ENCODE measurements around the gene HMCN1.
"Not testable (repeated sequence)": the region's sequence is repeated elsewhere in the genome, so short reads cannot be mapped to it uniquely, and the experiment has no call there.

HMCN1 gene

GRCh38 chr1:186208405-186209129, 474.4 kb downstream of the HMCN1 start:
- Histone ChIP-seq H3K4me3 (ENCODE audit: low read depth in 1 of 2, low read length in 2 of 2) (no peak overlapping the region), H3K4me1 (ENCODE audit: control insufficient read depth in 1 of 2, insufficient read depth in 2 of 2, low read length in 2 of 2) (peaks cover 0 to 7% of the 10 kb centered on the region in 2 donors), H3K27ac (ENCODE audit: low read length) (no peak overlapping the region), H3K36me3 (ENCODE audit: control insufficient read depth in 1 of 2, insufficient read depth in 2 of 2, low read length in 2 of 2) (no peaks in the 10 kb centered on the region), H3K27me3 (ENCODE audit: low read depth, low read length) (no peaks in the 10 kb centered on the region), H3K9me3 (ENCODE audit: control insufficient read depth in 1 of 2, low read length in 2 of 2) (no peaks in the 10 kb centered on the region)

GRCh38 chr1:186210258-186210657, 476.1 kb downstream of the HMCN1 start:
- Histone ChIP-seq H3K27ac (ENCODE audit: low read length) (no peak overlapping the region), H3K9me3 (ENCODE audit: control insufficient read depth in 1 of 2, low read length in 2 of 2) (no peaks in the 10 kb centered on the region), H3K27me3 (ENCODE audit: low read depth, low read length) (no peaks in the 10 kb centered on the region), H3K4me3 (ENCODE audit: low read depth in 1 of 2, low read length in 2 of 2) (no peak overlapping the region), H3K36me3 (ENCODE audit: control insufficient read depth in 1 of 2, insufficient read depth in 2 of 2, low read length in 2 of 2) (no peaks in the 10 kb centered on the region), H3K4me1 (ENCODE audit: control insufficient read depth in 1 of 2, insufficient read depth in 2 of 2, low read length in 2 of 2) (peaks cover 0 to 7% of the 10 kb centered on the region in 2 donors)

- not testable (repeated sequence) for H3K4me3 ChIP-seq (ENCODE audit: low read depth in 1 of 2, low read length in 2 of 2); H3K27me3 ChIP-seq (ENCODE audit: low read depth, low read length); H3K27ac ChIP-seq (ENCODE audit: low read length); H3K36me3 ChIP-seq (ENCODE audit: control insufficient read depth in 1 of 2, insufficient read depth in 2 of 2, low read length in 2 of 2); H3K4me1 ChIP-seq (ENCODE audit: control insufficient read depth in 1 of 2, insufficient read depth in 2 of 2, low read length in 2 of 2); H3K9me3 ChIP-seq (ENCODE audit: control insufficient read depth in 1 of 2, low read length in 2 of 2)
Observed at GRCh38 chr1:186211583-186211982, 477.4 kb downstream of the HMCN1 start.

DNA sequence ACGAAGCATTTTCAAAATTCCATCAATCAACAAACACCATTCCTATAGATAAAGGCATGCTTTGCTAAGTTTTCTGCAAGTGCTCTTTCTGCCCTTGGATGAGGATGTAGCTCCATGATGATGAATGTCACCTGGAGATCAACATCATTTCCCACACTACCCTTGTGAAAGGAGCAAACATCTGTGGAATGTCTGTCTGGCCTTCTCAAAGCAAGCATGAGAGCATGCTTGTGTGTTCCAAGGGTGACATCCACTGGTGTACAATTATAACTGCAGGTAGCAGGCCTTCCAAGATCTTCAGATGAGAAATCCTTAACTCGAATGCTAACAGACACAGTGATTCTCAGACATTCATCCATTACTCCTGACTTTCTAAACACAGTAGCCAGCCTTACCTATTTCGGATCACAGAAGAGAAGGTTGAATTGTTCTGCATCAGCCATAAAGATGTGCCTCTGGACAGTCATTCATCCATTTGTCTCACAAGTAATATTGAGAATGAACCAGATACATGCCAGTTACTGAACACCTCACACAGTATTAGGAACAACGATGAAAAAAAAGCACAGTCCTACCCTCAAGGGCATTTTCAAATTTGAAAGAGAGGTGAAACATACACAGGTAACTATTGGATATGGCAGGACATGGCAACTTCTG, 478.5 kb downstream of the HMCN1 start:
- H3K9me3 ChIP-seq (ENCODE audit: control insufficient read depth in 1 of 2, low read length in 2 of 2), result no peaks in the 10 kb centered on the region
- no peaks in the 10 kb centered on the region for H3K27me3 ChIP-seq (ENCODE audit: low read depth, low read length)
- peaks cover 0 to 5% of the 10 kb centered on the region in 2 donors for H3K4me1 ChIP-seq (ENCODE audit: control insufficient read depth in 1 of 2, insufficient read depth in 2 of 2, low read length in 2 of 2)
- no peak overlapping the region for H3K27ac ChIP-seq (ENCODE audit: low read length)
- no peaks in the 10 kb centered on the region for H3K36me3 ChIP-seq (ENCODE audit: control insufficient read depth in 1 of 2, insufficient read depth in 2 of 2, low read length in 2 of 2)
- no peak overlapping the region for H3K4me3 ChIP-seq (ENCODE audit: low read depth in 1 of 2, low read length in 2 of 2)

DNA sequence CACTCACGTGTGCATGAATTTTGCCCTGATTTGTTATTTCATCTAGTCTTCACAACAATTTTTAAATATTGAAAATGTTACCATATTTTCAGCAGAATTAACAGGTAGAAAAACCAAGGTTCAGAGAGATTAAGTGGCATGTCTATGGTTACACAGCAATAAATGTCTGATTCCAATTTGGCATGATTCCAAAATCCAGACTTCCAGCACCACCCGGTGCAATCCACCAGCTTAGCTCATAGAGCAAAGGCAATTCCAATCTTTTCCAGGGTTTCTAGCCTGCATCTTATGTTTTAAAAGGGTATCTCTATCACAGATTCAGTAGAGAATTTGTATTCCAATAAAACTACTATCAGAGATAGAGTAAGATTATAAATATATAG, 479.0 kb downstream of the HMCN1 start:
- H3K36me3 ChIP-seq (ENCODE audit: control insufficient read depth in 1 of 2, insufficient read depth in 2 of 2, low read length in 2 of 2), result no peaks in the 10 kb centered on the region
- H3K27me3 ChIP-seq (ENCODE audit: low read depth, low read length), result no peaks in the 10 kb centered on the region
- peaks cover 0 to under 1% of the 10 kb centered on the region in 2 donors for H3K4me1 ChIP-seq (ENCODE audit: control insufficient read depth in 1 of 2, insufficient read depth in 2 of 2, low read length in 2 of 2)
- no peaks in the 10 kb centered on the region for H3K9me3 ChIP-seq (ENCODE audit: control insufficient read depth in 1 of 2, low read length in 2 of 2)
- H3K27ac ChIP-seq (ENCODE audit: low read length), result no peak overlapping the region
- no peak overlapping the region for H3K4me3 ChIP-seq (ENCODE audit: low read depth in 1 of 2, low read length in 2 of 2)

- no peaks in the 10 kb centered on the region for H3K4me1 ChIP-seq (ENCODE audit: control insufficient read depth in 1 of 2, insufficient read depth in 2 of 2, low read length in 2 of 2)
- H3K36me3 ChIP-seq (ENCODE audit: control insufficient read depth in 1 of 2, insufficient read depth in 2 of 2, low read length in 2 of 2), result no peaks in the 10 kb centered on the region
- H3K27me3 ChIP-seq (ENCODE audit: low read depth, low read length), result no peaks in the 10 kb centered on the region
- no peak overlapping the region for H3K4me3 ChIP-seq (ENCODE audit: low read depth in 1 of 2, low read length in 2 of 2)
- no peak overlapping the region for H3K27ac ChIP-seq (ENCODE audit: low read length)
- H3K9me3 ChIP-seq (ENCODE audit: control insufficient read depth in 1 of 2, low read length in 2 of 2), result no peaks in the 10 kb centered on the region
Observed at GRCh38 chr1:186214791-186215190, 480.6 kb downstream of the HMCN1 start.

DNA sequence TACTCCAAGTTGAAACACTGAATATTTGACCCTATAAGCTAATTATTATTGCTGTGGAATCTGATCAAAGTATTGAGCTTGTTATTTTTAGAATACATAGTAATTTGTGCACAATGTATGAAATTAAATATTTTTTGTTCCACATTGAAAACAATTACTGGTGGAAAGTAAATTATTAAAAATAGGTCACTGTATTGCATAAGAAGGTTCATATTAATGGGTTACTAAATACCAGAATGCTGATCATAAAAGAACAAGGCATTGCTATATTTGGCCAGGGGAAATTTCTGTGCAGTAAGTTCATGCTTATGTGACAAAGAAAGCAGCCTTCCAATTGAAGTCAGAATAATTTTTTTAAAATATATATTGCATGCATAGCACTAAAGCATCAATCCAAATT, 481.4 kb downstream of the HMCN1 start:
- Histone ChIP-seq H3K27me3 (ENCODE audit: low read depth, low read length) (no peaks in the 10 kb centered on the region), H3K4me3 (ENCODE audit: low read depth in 1 of 2, low read length in 2 of 2) (no peak overlapping the region), H3K36me3 (ENCODE audit: control insufficient read depth in 1 of 2, insufficient read depth in 2 of 2, low read length in 2 of 2) (no peaks in the 10 kb centered on the region), H3K27ac (ENCODE audit: low read length) (no peak overlapping the region), H3K4me1 (ENCODE audit: control insufficient read depth in 1 of 2, insufficient read depth in 2 of 2, low read length in 2 of 2) (no peaks in the 10 kb centered on the region), H3K9me3 (ENCODE audit: control insufficient read depth in 1 of 2, low read length in 2 of 2) (no peaks in the 10 kb centered on the region)

GRCh38 chr1:186218654-186219352, 484.6 kb downstream of the HMCN1 start:
- Histone ChIP-seq H3K4me3 (ENCODE audit: low read depth in 1 of 2, low read length in 2 of 2) (no peak overlapping the region), H3K9me3 (ENCODE audit: control insufficient read depth in 1 of 2, low read length in 2 of 2) (no peaks in the 10 kb centered on the region), H3K27me3 (ENCODE audit: low read depth, low read length) (no peaks in the 10 kb centered on the region), H3K27ac (ENCODE audit: low read length) (no peak overlapping the region), H3K4me1 (ENCODE audit: control insufficient read depth in 1 of 2, insufficient read depth in 2 of 2, low read length in 2 of 2) (no peaks in the 10 kb centered on the region), H3K36me3 (ENCODE audit: control insufficient read depth in 1 of 2, insufficient read depth in 2 of 2, low read length in 2 of 2) (no peaks in the 10 kb centered on the region)

GRCh38 chr1:186220067-186220466, 485.9 kb downstream of the HMCN1 start:
- Histone ChIP-seq H3K4me3 (ENCODE audit: low read depth in 1 of 2, low read length in 2 of 2) (no peak overlapping the region), H3K36me3 (ENCODE audit: control insufficient read depth in 1 of 2, insufficient read depth in 2 of 2, low read length in 2 of 2) (no peaks in the 10 kb centered on the region), H3K27ac (ENCODE audit: low read length) (no peak overlapping the region), H3K27me3 (ENCODE audit: low read depth, low read length) (no peaks in the 10 kb centered on the region), H3K4me1 (ENCODE audit: control insufficient read depth in 1 of 2, insufficient read depth in 2 of 2, low read length in 2 of 2) (no peaks in the 10 kb centered on the region), H3K9me3 (ENCODE audit: control insufficient read depth in 1 of 2, low read length in 2 of 2) (no peaks in the 10 kb centered on the region)

GRCh38 chr1:186220911-186221310, 486.7 kb downstream of the HMCN1 start:
- Histone ChIP-seq H3K27me3 (ENCODE audit: low read depth, low read length) (no peaks in the 10 kb centered on the region), H3K36me3 (ENCODE audit: control insufficient read depth in 1 of 2, insufficient read depth in 2 of 2, low read length in 2 of 2) (no peaks in the 10 kb centered on the region), H3K4me3 (ENCODE audit: low read depth in 1 of 2, low read length in 2 of 2) (no peak overlapping the region), H3K4me1 (ENCODE audit: control insufficient read depth in 1 of 2, insufficient read depth in 2 of 2, low read length in 2 of 2) (no peaks in the 10 kb centered on the region), H3K9me3 (ENCODE audit: control insufficient read depth in 1 of 2, low read length in 2 of 2) (no peaks in the 10 kb centered on the region), H3K27ac (ENCODE audit: low read length) (no peak overlapping the region)

GRCh38 chr1:186225096-186225495, 490.9 kb downstream of the HMCN1 start:
- H3K36me3 ChIP-seq (ENCODE audit: control insufficient read depth in 1 of 2, insufficient read depth in 2 of 2, low read length in 2 of 2), result no peaks in the 10 kb centered on the region
- no peaks in the 10 kb centered on the region for H3K9me3 ChIP-seq (ENCODE audit: control insufficient read depth in 1 of 2, low read length in 2 of 2)
- H3K4me3 ChIP-seq (ENCODE audit: low read depth in 1 of 2, low read length in 2 of 2), result no peak overlapping the region
- no peaks in the 10 kb centered on the region for H3K4me1 ChIP-seq (ENCODE audit: control insufficient read depth in 1 of 2, insufficient read depth in 2 of 2, low read length in 2 of 2)
- no peak overlapping the region for H3K27ac ChIP-seq (ENCODE audit: low read length)
- no peaks in the 10 kb centered on the region for H3K27me3 ChIP-seq (ENCODE audit: low read depth, low read length)
